NCI-H2196 (cell line): ENCODE data around the gene UROC1.

ENCODE experiments used
- DNase-seq: peaks from one replicate; lab custom pipeline; 2025; ENCODE audit not compliant: unreplicated experiment; lab: John Stamatoyannopoulos, UW

UROC1 gene

GRCh38 chr3:126446301-126446700 lies 71.3 kb downstream of the UROC1 start:
- DNase-seq: no peak

GRCh38 chr3:126445506-126445905 lies 72.1 kb downstream of the UROC1 start:
- DNase-seq: no peak

GRCh38 chr3:126442856-126443242 lies 74.7 kb downstream of the UROC1 start:
- DNase-seq: no peak

GRCh38 chr3:126442094-126442855 lies 75.3 kb downstream of the UROC1 start:
- DNase-seq: no peak

- DNase-seq: no peak
Measured at GRCh38 chr3:126441256-126441880, 76.2 kb downstream of the UROC1 start.

GRCh38 chr3:126440709-126440995 lies 76.9 kb downstream of the UROC1 start:
- DNase-seq: no peak

- no peak for DNase-seq
Measured at GRCh38 chr3:126439968-126440708, 77.4 kb downstream of the UROC1 start.

GRCh38 chr3:126439346-126439967 lies 78.1 kb downstream of the UROC1 start:
- no peak for DNase-seq

- no peak for DNase-seq
Measured at GRCh38 chr3:126438746-126439145, 78.8 kb downstream of the UROC1 start.

GRCh38 chr3:126438186-126438585 lies 79.4 kb downstream of the UROC1 start:
- DNase-seq: no peak

GRCh38 chr3:126436826-126437717 lies 80.5 kb downstream of the UROC1 start:
- no peak for DNase-seq

GRCh38 chr3:126435456-126436315 lies 81.9 kb downstream of the UROC1 start:
- DNase-seq: no peak

- no peak for DNase-seq
Measured at GRCh38 chr3:126434931-126435411, 82.6 kb downstream of the UROC1 start.

GRCh38 chr3:126434264-126434590 lies 83.3 kb downstream of the UROC1 start:
- DNase-seq: no peak

GRCh38 chr3:126433496-126434263 lies 83.9 kb downstream of the UROC1 start:
- no peak for DNase-seq

GRCh38 chr3:126433105-126433430 lies 84.5 kb downstream of the UROC1 start:
- DNase-seq: no peak

GRCh38 chr3:126432361-126433104 lies 85.0 kb downstream of the UROC1 start:
- no peak for DNase-seq
